GM18526 (cell line): Measurements from ENCODE around the gene CCL13.

ENCODE experiments used
- POLR2A ChIP-seq: IDR thresholded peaks from 3 replicates; pipeline ENCODE4 v1.6.1; 2011; ENCODE audit not compliant: insufficient read length; ENCODE audit errors: extremely low read depth

CCL13 gene

GRCh38 chr17:34374457-34374856 is 18.2 kb downstream of the CCL13 start:
- no peak for TF ChIP-seq POLR2A

GRCh38 chr17:34375426-34375997 is 19.2 kb downstream of the CCL13 start:
- no peak for TF ChIP-seq POLR2A

- no peak for TF ChIP-seq POLR2A
Observed at GRCh38 chr17:34377078-34377823, 21.0 kb downstream of the CCL13 start.

GRCh38 chr17:34378664-34379101 is 22.4 kb downstream of the CCL13 start:
- TF ChIP-seq POLR2A: no peak

DNA sequence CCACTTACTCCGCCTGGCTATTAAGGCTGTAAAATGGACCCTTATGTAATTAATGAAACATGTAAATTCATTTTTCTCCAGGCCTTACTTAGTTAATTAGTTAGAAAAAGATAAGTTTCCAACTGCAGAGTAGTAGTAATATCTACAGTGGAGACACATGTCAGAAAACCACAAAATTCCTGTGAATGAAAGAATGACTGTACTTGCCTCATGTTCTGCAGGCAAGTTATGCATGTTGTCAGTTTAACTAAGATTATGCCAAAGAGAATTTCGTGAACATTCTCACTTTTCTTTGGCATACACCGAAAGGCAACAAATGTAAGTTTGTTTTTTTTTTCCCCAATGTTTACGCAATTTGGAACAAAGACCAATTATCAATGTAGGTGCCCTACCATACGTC is 23.6 kb downstream of the CCL13 start:
- no peak for TF ChIP-seq POLR2A

- TF ChIP-seq POLR2A: no peak
Observed at GRCh38 chr17:34382621-34383124, 26.4 kb downstream of the CCL13 start.

- TF ChIP-seq POLR2A: no peak
Observed at GRCh38 chr17:34383216-34383615, 26.9 kb downstream of the CCL13 start.

DNA sequence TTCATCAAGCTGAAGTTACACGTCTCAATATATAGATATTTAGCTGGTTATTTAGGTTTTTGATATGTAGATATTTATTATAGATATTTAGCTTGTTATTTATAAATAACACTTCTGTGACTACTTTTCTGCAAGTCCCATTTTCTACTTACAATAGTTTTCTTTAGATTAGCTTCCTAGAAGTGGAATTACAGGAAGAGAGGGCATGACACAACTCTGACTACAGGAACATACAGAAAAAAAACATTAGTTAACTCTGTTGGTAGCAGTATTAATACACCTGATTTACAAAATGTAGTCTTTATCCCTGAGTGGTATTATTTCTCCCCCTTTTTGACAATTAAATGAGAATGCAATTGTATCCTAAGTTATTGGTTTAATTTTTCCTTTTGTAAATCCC is 28.0 kb downstream of the CCL13 start:
- TF ChIP-seq POLR2A: no peak

DNA sequence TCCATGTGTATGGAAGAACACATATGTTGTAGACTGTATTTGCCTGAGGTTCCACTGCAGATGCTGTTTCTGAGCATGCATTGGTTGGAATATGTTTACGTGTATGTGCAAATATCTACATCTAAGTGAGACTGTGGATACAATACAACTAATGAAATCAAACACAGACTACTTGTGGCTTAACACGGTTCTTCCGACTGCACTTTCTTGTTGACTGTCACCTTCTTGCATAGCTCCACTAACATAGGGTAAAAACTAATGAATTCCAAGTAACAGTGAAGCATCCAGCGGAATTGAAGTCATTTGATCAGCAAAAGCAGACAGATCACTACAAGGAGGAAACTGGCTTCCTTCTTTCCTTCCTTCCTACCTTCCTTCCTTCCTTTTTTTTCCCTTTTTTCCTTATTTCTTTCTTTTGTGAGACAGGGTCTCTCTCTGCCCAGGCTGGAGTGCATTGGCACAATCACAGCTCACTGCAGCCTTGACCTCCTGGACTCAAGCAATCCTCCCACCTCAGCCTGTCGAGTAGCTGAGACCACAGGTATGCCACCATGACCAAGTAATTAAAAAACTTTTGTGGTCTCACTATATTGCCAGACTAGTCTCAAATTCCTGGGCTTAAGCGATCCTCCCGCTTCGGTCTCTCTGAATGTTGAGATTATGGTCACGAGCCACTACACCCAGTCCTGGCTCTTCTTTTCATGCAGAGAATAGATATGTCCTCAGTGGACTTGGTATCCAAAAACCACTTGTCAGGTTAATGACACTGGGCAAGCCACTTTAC is 28.7 kb downstream of the CCL13 start:
- no peak for TF ChIP-seq POLR2A

DNA sequence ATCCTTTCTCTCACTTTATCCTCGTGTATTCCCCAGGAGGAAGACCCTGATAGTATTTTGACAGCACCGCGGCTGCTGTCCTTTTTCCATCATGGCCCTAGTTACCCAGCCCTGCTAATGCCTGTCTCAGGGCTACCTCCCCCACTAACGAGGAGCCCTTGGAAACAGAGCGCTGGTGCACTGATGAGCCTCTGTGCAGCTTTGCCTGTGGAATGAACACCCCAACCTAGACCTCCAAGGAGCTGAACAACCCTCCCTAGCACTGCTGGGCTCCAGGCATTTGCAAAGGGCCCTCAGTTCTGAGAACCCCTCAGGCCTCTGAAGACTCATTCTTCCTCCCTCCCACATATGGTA is 30.0 kb downstream of the CCL13 start:
- no peak for TF ChIP-seq POLR2A

GRCh38 chr17:34386697-34387550 is 30.6 kb downstream of the CCL13 start:
- TF ChIP-seq POLR2A: no peak

DNA sequence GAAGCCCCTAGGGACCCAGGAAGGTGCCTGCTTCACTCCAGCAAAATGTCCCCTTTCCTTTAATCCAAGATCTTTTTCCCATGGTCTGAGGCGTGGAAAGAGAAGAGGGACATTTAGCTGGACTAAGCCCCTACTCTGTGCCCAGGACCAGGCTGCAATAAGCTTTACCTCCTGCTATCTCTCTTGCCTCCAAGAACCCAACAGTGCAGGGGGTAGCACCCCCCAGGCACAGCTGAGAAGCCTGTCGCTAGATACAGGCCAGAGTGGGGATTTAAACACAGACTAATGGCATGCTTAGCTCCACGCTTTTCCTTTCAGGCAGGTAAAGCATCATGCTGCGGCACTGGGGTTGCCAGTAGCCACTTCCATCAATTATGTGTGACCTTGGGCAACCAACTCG is 31.3 kb downstream of the CCL13 start:
- no peak for TF ChIP-seq POLR2A

DNA sequence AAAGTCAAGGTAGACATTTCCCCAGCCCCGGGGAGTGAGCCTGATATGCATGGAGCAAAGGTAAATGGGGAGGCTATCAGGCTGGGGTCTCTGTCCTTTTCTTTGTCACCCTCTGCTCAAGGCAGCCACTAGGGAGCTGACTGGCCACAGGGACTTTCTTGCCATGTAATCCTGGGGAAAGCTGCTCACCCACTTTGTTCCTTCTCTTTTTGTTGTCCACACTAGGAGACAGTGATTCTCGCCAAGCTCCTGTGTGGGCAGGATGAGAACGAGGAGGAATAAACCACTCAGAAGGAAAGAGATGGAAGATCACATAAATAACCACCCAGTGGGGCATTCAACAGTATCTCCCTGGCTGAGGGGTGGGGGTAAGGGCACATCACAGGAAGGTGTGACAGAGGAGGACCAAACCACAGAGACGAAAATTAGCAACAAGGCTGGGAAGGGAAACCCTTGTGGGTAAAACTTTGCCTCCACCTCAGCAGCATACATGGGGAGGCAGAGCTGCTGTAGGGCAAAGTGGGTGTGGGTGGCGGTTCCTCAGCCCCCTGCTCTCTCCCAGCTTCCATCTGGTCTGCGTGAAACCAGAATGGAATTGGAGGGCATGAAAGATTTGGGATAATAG is 33.0 kb downstream of the CCL13 start:
- TF ChIP-seq POLR2A: no peak

GRCh38 chr17:34390649-34391048 is 34.4 kb downstream of the CCL13 start:
- TF ChIP-seq POLR2A: no peak

DNA sequence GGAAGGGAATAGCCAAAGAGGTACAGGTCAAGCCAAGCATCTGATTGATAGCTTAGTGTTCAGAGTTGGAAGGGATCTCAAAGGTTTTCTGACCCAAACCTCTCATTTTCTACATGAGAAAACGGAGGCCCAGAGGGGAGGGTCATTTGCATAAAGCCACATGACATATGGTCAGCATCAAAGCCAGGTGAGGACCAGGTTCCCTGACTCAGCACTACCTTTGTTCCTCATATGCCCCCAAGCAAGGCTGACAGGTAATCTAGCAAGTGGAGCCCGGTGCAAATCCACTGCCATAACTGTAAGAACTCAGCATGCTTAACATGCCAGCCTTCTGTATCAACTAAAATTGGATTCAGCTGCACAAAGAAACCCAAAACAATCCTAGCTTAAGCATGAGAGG is 35.0 kb downstream of the CCL13 start:
- no peak for TF ChIP-seq POLR2A
